KOPT-K1 (cell line): ENCODE data around the gene AKT3.
"Not testable (repeated sequence)": the region's sequence is repeated elsewhere in the genome, so short reads cannot be mapped to it uniquely, and the experiment has no call there.

Source experiments
- H3K27ac ChIP-seq: fragments of 200-600 bp; sonication (generic); 2 replicates; pipeline ENCODE4 v1.5.1; 2016; ENCODE audit warnings: antibody characterized with exemption, mild to moderate bottlenecking, low read depth, low read length; ENCODE audit not compliant: poor library complexity, severe bottlenecking
- H3K36me3 ChIP-seq: fragments of 200-600 bp; sonication (generic); 2 replicates; pipeline ENCODE4 v1.5.1; 2017; ENCODE audit warnings: antibody characterized with exemption, mild to moderate bottlenecking, low read length, moderate library complexity; ENCODE audit not compliant: insufficient read depth
- H3K9me3 ChIP-seq: fragments of 200-600 bp; sonication (generic); 2 replicates; pipeline ENCODE4 v1.5.1; 2017; ENCODE audit warnings: antibody characterized with exemption, low read length, mild to moderate bottlenecking; ENCODE audit not compliant: insufficient read depth, poor library complexity, severe bottlenecking

The AKT3 gene

DNA sequence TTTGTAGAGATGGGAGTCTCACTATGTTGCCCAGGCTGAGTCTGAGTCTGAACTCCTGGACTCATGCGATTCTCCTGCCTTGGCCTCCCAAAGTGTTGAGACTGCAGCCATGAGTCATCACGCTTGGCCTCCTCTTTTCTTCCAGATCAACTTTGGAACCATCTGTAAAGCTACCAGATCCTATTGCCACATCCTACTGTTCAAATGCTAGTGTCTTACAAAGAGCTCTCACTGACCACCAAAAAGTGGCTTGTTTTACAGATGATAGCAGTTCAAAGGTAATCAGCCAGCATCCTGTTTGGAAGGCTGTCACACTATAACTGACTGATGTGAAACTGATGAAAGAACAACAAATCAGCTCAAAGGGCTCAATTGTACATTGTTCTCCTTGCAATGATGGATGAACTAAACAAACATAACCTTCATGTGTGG lies 221.6 kb downstream of the AKT3 start:
- H3K9me3 ChIP-seq = peaks cover 11% of the 10 kb centered on the region
- H3K36me3 ChIP-seq = peaks cover 20% of the 10 kb centered on the region
- H3K27ac ChIP-seq = no peak overlapping the region

GRCh38 chr1:243623841-243624240 lies 226.2 kb downstream of the AKT3 start:
- Histone ChIP-seq H3K9me3 (peaks cover 21% of the 10 kb centered on the region), H3K27ac (no peak overlapping the region), H3K36me3 (peaks cover 28% of the 10 kb centered on the region)

DNA sequence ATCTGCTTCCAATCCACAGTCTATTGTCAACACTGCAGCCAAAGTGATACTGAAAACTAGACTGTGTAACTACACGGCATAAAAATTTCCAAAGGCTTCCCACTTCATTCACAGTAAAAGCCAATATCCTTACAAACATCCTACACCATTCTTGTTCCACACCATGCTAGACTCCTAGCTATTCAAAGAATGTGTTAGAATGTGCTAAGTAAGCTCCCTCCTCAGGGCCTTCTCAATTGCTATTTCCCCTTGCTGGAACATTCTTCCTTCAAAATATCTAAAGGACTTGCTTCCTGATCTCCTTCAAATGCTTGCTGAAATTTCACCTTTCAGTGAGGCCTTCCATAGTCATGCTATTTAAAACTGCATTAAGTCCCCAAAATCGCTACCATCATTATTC lies 228.1 kb downstream of the AKT3 start:
- H3K9me3 ChIP-seq = peaks cover 21% of the 10 kb centered on the region
- H3K36me3 ChIP-seq = peaks cover 28% of the 10 kb centered on the region
- no peak overlapping the region for H3K27ac ChIP-seq

DNA sequence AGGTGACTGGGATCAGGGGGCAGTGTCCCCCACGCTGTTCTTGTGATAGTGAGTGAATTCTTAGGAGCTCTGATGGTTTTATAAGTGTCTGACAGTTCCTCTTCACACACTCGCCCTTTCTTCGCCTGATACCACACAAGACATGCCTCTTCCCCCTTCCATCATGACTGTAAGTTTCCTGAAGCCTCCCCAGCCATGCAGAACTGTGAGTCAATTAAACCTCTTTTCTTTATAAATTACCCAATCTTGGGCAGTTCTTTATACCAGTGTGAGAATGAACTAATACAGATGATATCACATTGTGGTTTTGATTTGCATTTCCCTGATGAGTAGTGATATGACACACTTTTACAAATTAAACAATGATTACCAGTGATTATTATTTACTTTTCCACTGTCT lies 229.9 kb downstream of the AKT3 start:
- Histone ChIP-seq H3K27ac (no peak overlapping the region), H3K36me3 (peaks cover 18% of the 10 kb centered on the region), H3K9me3 (peaks cover 21% of the 10 kb centered on the region)

DNA sequence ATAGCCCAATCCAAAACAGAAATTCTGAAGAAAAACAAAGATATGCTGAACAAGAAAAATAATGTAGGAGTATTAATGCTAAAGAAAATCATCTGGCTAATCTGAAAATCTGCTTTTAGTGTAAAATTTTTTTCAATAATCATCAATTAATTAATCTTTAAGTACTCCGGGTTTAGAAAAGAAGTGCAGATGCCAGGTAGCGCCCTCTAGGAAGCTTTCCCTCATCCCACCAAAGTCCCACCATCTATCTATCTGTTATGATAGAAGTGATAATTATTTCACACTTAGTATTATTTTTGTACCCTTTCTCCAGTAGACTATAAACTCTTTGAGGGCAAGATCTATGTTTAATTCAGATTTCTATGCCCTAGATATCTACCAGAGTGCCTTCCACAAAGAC lies 240.3 kb downstream of the AKT3 start:
- peaks cover 13% of the 10 kb centered on the region; the same call in 1 of the 2 replicates for H3K36me3 ChIP-seq
- H3K27ac ChIP-seq = no peak overlapping the region
- no peaks in the 10 kb centered on the region for H3K9me3 ChIP-seq

DNA sequence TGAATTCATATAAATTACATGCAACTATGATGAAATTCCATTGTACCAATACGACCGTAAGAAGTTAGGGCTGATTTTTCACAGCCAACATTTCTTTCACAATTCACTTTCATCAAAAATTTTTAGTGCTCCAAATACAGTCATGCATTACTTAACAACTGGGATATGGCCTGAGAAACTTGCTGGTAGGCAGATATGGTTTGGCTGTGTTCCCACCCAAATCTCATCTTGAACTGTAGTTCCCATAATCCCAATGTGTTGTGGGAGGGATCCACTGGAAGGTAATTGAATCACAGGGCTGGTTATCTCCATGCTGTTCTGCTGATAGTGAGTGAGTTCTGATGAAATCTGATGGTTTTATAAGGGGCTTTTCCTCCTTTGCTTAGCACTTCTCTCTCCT lies 244.4 kb downstream of the AKT3 start:
- H3K36me3 ChIP-seq = peaks cover 9% of the 10 kb centered on the region; the same call in 1 of the 2 replicates
- H3K9me3 ChIP-seq = peaks cover 6% of the 10 kb centered on the region
- no peak overlapping the region for H3K27ac ChIP-seq

DNA sequence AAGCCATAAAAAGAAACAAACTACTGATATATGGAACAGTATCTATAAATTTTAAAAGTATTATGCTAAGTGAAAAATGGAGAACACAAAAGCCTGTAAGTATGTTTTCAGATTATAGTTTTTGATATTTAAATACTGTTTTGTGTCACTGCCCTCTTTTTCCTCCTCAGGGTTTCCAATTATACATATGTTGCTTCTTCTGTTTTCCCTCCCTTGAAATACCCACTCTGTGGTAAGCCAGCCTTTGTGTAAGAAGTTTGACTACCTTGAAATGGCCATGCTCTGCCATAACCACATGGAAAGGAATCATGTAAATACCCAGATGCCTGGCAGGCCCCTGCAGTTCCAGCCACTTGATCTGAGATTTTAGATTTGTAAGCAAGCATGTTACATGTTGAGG lies 248.3 kb downstream of the AKT3 start:
- Histone ChIP-seq H3K36me3 (no peaks in the 10 kb centered on the region), H3K27ac (no peak overlapping the region), H3K9me3 (peaks cover 6% of the 10 kb centered on the region)

GRCh38 chr1:243598433-243598832 lies 251.6 kb downstream of the AKT3 start:
- H3K36me3 ChIP-seq = no peaks in the 10 kb centered on the region
- no peak overlapping the region for H3K27ac ChIP-seq

GRCh38 chr1:243597383-243597782 lies 252.7 kb downstream of the AKT3 start:
- Histone ChIP-seq H3K27ac (no peak overlapping the region), H3K9me3 (peaks cover 6% of the 10 kb centered on the region), H3K36me3 (no peaks in the 10 kb centered on the region)

More at GRCh38 chr1:243598433-243598832, 251.6 kb downstream of the AKT3 start:
- peaks cover 6% of the 10 kb centered on the region for H3K9me3 ChIP-seq

GRCh38 chr1:243596431-243597062 lies 253.5 kb downstream of the AKT3 start:
- Histone ChIP-seq H3K9me3 (peaks cover under 1% of the 10 kb centered on the region), H3K27ac (peak overlapping the region; percentile 10), H3K36me3 (no peaks in the 10 kb centered on the region)

GRCh38 chr1:243595527-243596210 lies 254.4 kb downstream of the AKT3 start:
- Histone ChIP-seq H3K9me3 (peaks cover 6% of the 10 kb centered on the region), H3K27ac (peak overlapping the region; percentile 10), H3K36me3 (no peaks in the 10 kb centered on the region)

GRCh38 chr1:243594455-243594854 lies 255.6 kb downstream of the AKT3 start:
- no peaks in the 10 kb centered on the region for H3K36me3 ChIP-seq
- H3K27ac ChIP-seq = no peak overlapping the region
- peaks cover 18% of the 10 kb centered on the region for H3K9me3 ChIP-seq

GRCh38 chr1:243589286-243589685 lies 260.8 kb downstream of the AKT3 start:
- H3K9me3 ChIP-seq = peaks cover 37% of the 10 kb centered on the region
- H3K36me3 ChIP-seq, H3K27ac ChIP-seq: not testable (repeated sequence)

GRCh38 chr1:243587823-243588560 lies 262.1 kb downstream of the AKT3 start:
- H3K27ac ChIP-seq = no peak overlapping the region
- no peaks in the 10 kb centered on the region for H3K36me3 ChIP-seq
- H3K9me3 ChIP-seq = peaks cover 44% of the 10 kb centered on the region

DNA sequence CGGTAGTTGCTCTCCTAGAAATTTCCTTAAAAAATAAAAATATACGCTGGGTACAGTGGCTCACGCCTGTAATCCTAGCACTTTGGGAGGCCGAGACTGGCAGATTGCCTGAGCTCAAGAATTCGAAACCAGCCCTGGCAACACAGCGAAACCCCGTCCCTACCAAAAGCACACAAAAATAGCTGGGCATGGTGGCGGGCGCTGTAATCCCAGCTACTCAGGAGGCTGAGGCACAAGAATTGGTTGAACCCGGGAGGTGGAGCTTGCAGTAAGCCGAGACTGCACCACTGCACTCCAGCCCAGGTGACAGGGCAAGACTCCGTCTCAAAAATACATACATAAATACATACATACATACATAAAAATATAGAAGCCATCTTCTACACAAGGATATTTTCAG lies 262.8 kb downstream of the AKT3 start:
- Histone ChIP-seq H3K9me3 (peaks cover 50% of the 10 kb centered on the region), H3K36me3 (no peaks in the 10 kb centered on the region), H3K27ac (no peak overlapping the region)
